GM21737 (cell line): ENCODE measurements around the gene CAV1.
A peak's percentile ranks its signal among the peaks of the same experiment; 100 is the strongest.

Source experiments
- ATAC-seq: cut with Tn5 transposase; IDR thresholded peaks from one replicate; pipeline ENCODE4 v1.9.1; 2021; ENCODE audit warnings: mild to moderate bottlenecking, moderate library complexity; ENCODE audit not compliant: unreplicated experiment

Gene CAV1

GRCh38 chr7:116502201-116503096 lies 22.4 kb upstream of the CAV1 start:
- ATAC-seq: no peak

- no peak for ATAC-seq
Measured at GRCh38 chr7:116503835-116504234, 21.0 kb upstream of the CAV1 start.

GRCh38 chr7:116505278-116505677 lies 19.6 kb upstream of the CAV1 start:
- ATAC-seq: no peak

- no peak for ATAC-seq
Measured at GRCh38 chr7:116505823-116506222, 19.0 kb upstream of the CAV1 start.

GRCh38 chr7:116509982-116510579 lies 14.8 kb upstream of the CAV1 start:
- no peak for ATAC-seq

- no peak for ATAC-seq
Measured at GRCh38 chr7:116510795-116511194, 14.0 kb upstream of the CAV1 start.

- peak; percentile 99 for ATAC-seq
Measured at GRCh38 chr7:116511552-116512519, 13.0 kb upstream of the CAV1 start.

- ATAC-seq: no peak
Measured at GRCh38 chr7:116512520-116513188, 12.2 kb upstream of the CAV1 start.

GRCh38 chr7:116515584-116515983 lies 9.3 kb upstream of the CAV1 start:
- ATAC-seq: no peak

GRCh38 chr7:116516324-116516723 lies 8.5 kb upstream of the CAV1 start:
- ATAC-seq: no peak

- no peak for ATAC-seq
Measured at GRCh38 chr7:116517626-116518025, 7.2 kb upstream of the CAV1 start.

GRCh38 chr7:116518961-116519360 lies 5.9 kb upstream of the CAV1 start:
- no peak for ATAC-seq

GRCh38 chr7:116521046-116521664 lies 3.7 kb upstream of the CAV1 start:
- no peak for ATAC-seq

GRCh38 chr7:116522247-116522646 lies 2.6 kb upstream of the CAV1 start:
- ATAC-seq: no peak

- ATAC-seq: no peak
Measured at GRCh38 chr7:116524221-116524608, 621 bp upstream of the CAV1 start.

GRCh38 chr7:116525298-116525912 lies 569 bp downstream of the CAV1 start:
- ATAC-seq: no peak

- ATAC-seq: peak; percentile 96
Measured at GRCh38 chr7:116525913-116526861, 1.4 kb downstream of the CAV1 start.

- ATAC-seq: no peak
Measured at GRCh38 chr7:116526897-116527296, 2.1 kb downstream of the CAV1 start.

- ATAC-seq: no peak
Measured at GRCh38 chr7:116527521-116527920, 2.7 kb downstream of the CAV1 start.
